Smooth muscle cell (in vitro differentiated cells): ENCODE measurements around the gene CFAP44. TPM values are rescaled to one million over a fixed set of nuclear protein-coding genes. Genes with fewer than 3 reads are reported as not detected.

ENCODE experiments used
- DNase-seq: peaks from one replicate; lab custom pipeline; 2025; ENCODE audit not compliant: unreplicated experiment; lab: John Stamatoyannopoulos, UW
- H2AFZ ChIP-seq: fragments of 200-600 bp; sonication (generic); 2 replicates; pipeline ENCODE4 v1.6.0; 2016; ENCODE audit warnings: antibody characterized with exemption, low read depth, mild to moderate bottlenecking
- H3F3A ChIP-seq: fragments of 200-600 bp; sonication (generic); 2 replicates; pipeline ENCODE4 v1.6.0; 2017; ENCODE audit warnings: antibody characterized with exemption, low read depth
- H3K27ac ChIP-seq: fragments of 200-600 bp; sonication (generic); 2 replicates; pipeline ENCODE4 v1.5.1; 2016; ENCODE audit warnings: low read depth, mild to moderate bottlenecking
- H3K27me3 ChIP-seq: fragments of 200-600 bp; sonication (generic); 2 replicates; pipeline ENCODE4 v1.6.1; 2016; ENCODE audit warnings: low read depth, mild to moderate bottlenecking
- H3K36me3 ChIP-seq: fragments of 200-600 bp; sonication (generic); 2 replicates; pipeline ENCODE4 v1.5.1; 2016; ENCODE audit warnings: low read depth
- H3K4me1 ChIP-seq: fragments of 200-600 bp; sonication (generic); 2 replicates; pipeline ENCODE4 v1.5.1; 2016; ENCODE audit warnings: low read depth
- H3K4me2 ChIP-seq: fragments of 200-600 bp; sonication (generic); 2 replicates; pipeline ENCODE4 v1.6.0; 2016; ENCODE audit warnings: mild to moderate bottlenecking
- H3K4me3 ChIP-seq: fragments of 200-600 bp; sonication (generic); 2 replicates; pipeline ENCODE4 v1.5.1; 2016; ENCODE audit warnings: mild to moderate bottlenecking
- H3K79me2 ChIP-seq: fragments of 200-600 bp; sonication (generic); 2 replicates; pipeline ENCODE4 v1.6.0; 2016; ENCODE audit warnings: low read depth, mild to moderate bottlenecking
- H3K9ac ChIP-seq: fragments of 200-600 bp; sonication (generic); 2 replicates; pipeline ENCODE4 v1.6.0; 2016; ENCODE audit warnings: low read depth
- H3K9me3 ChIP-seq: fragments of 200-600 bp; sonication (generic); replicated peaks from 2 replicates; pipeline ENCODE4 v1.5.1; 2016; ENCODE audit warnings: low read depth
- H4K20me1 ChIP-seq: fragments of 200-600 bp; sonication (generic); 2 replicates; pipeline ENCODE4 v1.6.0; 2016; ENCODE audit warnings: low read depth
- WGBS: methylation state at CpG from one replicate; pipeline ENCODE4 v1.1.7; 2016; ENCODE audit warnings: low lambda C conversion rate; 5-methylcytosine and 5-hydroxymethylcytosine counted together
- polyA plus RNA-seq: library from polyadenylated mRNA; unstranded; fragments of >200 nt; fragmentation: Nextera tagmentation; extraction: Ambion mirVana; gene quantifications from 2 replicates; pipeline ENCODE4 v1.2.1, GENCODE V29; 2016
- total RNA-seq: library from RNA; depleted of rRNA; stranded (reverse); fragments of >200 nt; gene quantifications from 2 replicates; pipeline ENCODE4 v1.2.3, GENCODE V29; 2014
- TF ChIP-seq, protein P1 (sequence below): fragments of 200-600 bp; sonication (generic); IDR thresholded peaks from 2 replicates; pipeline ENCODE4 v1.5.1; 2017; ENCODE audit warnings: borderline replicate concordance, mild to moderate bottlenecking, antibody characterized with exemption; ENCODE audit not compliant: insufficient read depth, poor library complexity, severe bottlenecking

The CFAP44 gene
- total and polyA plus RNA-seq, 2 experiments from 2014 or later: 0.55 to 5.2 TPM

GRCh38 chr3:113455446-113455845 is 14.2 kb upstream of the CFAP44 start:
- Histone ChIP-seq H3K27ac (no peak overlapping the region), H3K79me2 (no peaks in the 10 kb centered on the region), H3K9ac (no peak overlapping the region), H2AFZ (no peak overlapping the region), H3K9me3 (no peaks in the 10 kb centered on the region), H3K27me3 (no peaks in the 10 kb centered on the region), H3F3A (no peaks in the 10 kb centered on the region), H3K4me3 (no peak overlapping the region), H3K36me3 (peaks cover 28% of the 10 kb centered on the region), H4K20me1 (no peaks in the 10 kb centered on the region), H3K4me2 (no peak overlapping the region), H3K4me1 (no peaks in the 10 kb centered on the region)
- no peak for DNase-seq
- TF ChIP-seq, protein P1, sequence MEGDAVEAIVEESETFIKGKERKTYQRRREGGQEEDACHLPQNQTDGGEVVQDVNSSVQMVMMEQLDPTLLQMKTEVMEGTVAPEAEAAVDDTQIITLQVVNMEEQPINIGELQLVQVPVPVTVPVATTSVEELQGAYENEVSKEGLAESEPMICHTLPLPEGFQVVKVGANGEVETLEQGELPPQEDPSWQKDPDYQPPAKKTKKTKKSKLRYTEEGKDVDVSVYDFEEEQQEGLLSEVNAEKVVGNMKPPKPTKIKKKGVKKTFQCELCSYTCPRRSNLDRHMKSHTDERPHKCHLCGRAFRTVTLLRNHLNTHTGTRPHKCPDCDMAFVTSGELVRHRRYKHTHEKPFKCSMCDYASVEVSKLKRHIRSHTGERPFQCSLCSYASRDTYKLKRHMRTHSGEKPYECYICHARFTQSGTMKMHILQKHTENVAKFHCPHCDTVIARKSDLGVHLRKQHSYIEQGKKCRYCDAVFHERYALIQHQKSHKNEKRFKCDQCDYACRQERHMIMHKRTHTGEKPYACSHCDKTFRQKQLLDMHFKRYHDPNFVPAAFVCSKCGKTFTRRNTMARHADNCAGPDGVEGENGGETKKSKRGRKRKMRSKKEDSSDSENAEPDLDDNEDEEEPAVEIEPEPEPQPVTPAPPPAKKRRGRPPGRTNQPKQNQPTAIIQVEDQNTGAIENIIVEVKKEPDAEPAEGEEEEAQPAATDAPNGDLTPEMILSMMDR: no peak

- no peaks in the 10 kb centered on the region for H3K9me3 ChIP-seq
- H2AFZ ChIP-seq: no peak overlapping the region
- no peaks in the 10 kb centered on the region for H3K4me1 ChIP-seq
- no peaks in the 10 kb centered on the region for H3K79me2 ChIP-seq
- H3K27ac ChIP-seq: no peak overlapping the region
- H3K4me2 ChIP-seq: no peak overlapping the region
- H3F3A ChIP-seq: no peaks in the 10 kb centered on the region
- 55% methylated on average over 3 of the region's 3 CpGs for WGBS
- DNase-seq: no peak
- TF ChIP-seq, protein P1: no peak
- H3K36me3 ChIP-seq: peaks cover 20% of the 10 kb centered on the region
- H4K20me1 ChIP-seq: no peaks in the 10 kb centered on the region
- no peaks in the 10 kb centered on the region for H3K27me3 ChIP-seq
- H3K9ac ChIP-seq: no peak overlapping the region
- no peak overlapping the region for H3K4me3 ChIP-seq
Measured at GRCh38 chr3:113454630-113455029, 13.3 kb upstream of the CFAP44 start.

DNA sequence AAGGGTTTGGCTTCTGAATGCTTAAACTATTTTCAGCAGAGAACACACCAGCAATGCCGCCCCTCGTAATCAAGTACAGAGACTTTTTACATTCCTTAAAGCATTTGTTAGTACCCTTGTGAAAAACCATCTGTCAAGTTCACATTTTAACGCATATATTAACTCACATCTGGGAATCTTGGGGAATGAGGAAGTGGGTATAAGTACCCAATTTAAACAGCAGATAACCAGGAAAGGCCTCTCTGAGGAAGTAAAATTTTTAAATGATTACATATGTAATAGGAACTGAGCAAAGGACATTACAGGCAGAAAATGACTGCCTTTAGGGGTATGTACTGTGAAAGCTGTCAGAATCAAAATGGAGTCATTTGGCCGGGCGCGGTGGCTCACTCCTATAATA is 12.8 kb upstream of the CFAP44 start:
- Histone ChIP-seq H3K4me2 (no peak overlapping the region), H3K9me3 (no peaks in the 10 kb centered on the region), H3K9ac (no peak overlapping the region), H3F3A (no peaks in the 10 kb centered on the region), H3K27me3 (no peaks in the 10 kb centered on the region), H3K36me3 (peaks cover 16% of the 10 kb centered on the region), H3K79me2 (no peaks in the 10 kb centered on the region), H3K27ac (no peak overlapping the region), H2AFZ (no peak overlapping the region), H4K20me1 (no peaks in the 10 kb centered on the region), H3K4me1 (no peaks in the 10 kb centered on the region), H3K4me3 (no peak overlapping the region)
- TF ChIP-seq, protein P1: no peak
- DNase-seq: no peak
- WGBS: 76% methylated on average over 6 of the region's 6 CpGs

- H4K20me1 ChIP-seq: no peaks in the 10 kb centered on the region
- no peak overlapping the region for H3K4me2 ChIP-seq
- H3K27me3 ChIP-seq: no peaks in the 10 kb centered on the region
- H3F3A ChIP-seq: no peaks in the 10 kb centered on the region
- no peak overlapping the region for H3K27ac ChIP-seq
- TF ChIP-seq, protein P1: no peak
- H3K4me1 ChIP-seq: no peaks in the 10 kb centered on the region
- no peak for DNase-seq
- 98% methylated on average over 1 of the region's 1 CpG for WGBS
- H3K36me3 ChIP-seq: peaks cover 19% of the 10 kb centered on the region
- no peaks in the 10 kb centered on the region for H3K79me2 ChIP-seq
- H3K4me3 ChIP-seq: no peak overlapping the region
- H3K9me3 ChIP-seq: no peaks in the 10 kb centered on the region
- no peak overlapping the region for H3K9ac ChIP-seq
- no peak overlapping the region for H2AFZ ChIP-seq
Measured at GRCh38 chr3:113450911-113451310, 9.6 kb upstream of the CFAP44 start.
